PC-9 (cell line): Measurements from ENCODE around the gene APEH.
"Not testable (repeated sequence)": the region's sequence is repeated elsewhere in the genome, so short reads cannot be mapped to it uniquely, and the experiment has no call there.

Source experiments
- EZH2 ChIP-seq: fragments of 200-600 bp; sonication (generic); IDR thresholded peaks from 2 replicates; pipeline ENCODE4 v1.8.0; 2017; ENCODE audit warnings: antibody characterized with exemption, low read depth
- TF ChIP-seq, protein P1 (sequence below): fragments of 200-600 bp; sonication (generic); conservative IDR thresholded peaks from 2 replicates; pipeline ENCODE4 v1.6.1; 2017; ENCODE audit warnings: mixed run types, antibody characterized with exemption, mild to moderate bottlenecking, moderate library complexity

GRCh38 chr3:49694409-49695070 lies 20.4 kb downstream of the APEH start:
- TF ChIP-seq, protein P1, sequence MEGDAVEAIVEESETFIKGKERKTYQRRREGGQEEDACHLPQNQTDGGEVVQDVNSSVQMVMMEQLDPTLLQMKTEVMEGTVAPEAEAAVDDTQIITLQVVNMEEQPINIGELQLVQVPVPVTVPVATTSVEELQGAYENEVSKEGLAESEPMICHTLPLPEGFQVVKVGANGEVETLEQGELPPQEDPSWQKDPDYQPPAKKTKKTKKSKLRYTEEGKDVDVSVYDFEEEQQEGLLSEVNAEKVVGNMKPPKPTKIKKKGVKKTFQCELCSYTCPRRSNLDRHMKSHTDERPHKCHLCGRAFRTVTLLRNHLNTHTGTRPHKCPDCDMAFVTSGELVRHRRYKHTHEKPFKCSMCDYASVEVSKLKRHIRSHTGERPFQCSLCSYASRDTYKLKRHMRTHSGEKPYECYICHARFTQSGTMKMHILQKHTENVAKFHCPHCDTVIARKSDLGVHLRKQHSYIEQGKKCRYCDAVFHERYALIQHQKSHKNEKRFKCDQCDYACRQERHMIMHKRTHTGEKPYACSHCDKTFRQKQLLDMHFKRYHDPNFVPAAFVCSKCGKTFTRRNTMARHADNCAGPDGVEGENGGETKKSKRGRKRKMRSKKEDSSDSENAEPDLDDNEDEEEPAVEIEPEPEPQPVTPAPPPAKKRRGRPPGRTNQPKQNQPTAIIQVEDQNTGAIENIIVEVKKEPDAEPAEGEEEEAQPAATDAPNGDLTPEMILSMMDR: not testable (repeated sequence)
- not testable (repeated sequence) for TF ChIP-seq EZH2
